ENCODE data around the gene SYNJ2BP.

SYNJ2BP gene

GRCh38 chr14:70391493-70392391 is 25.1 kb downstream of the SYNJ2BP start:
- no peak for DNase-seq

- DNase-seq: no peak
These were observed 34.4 kb downstream of the SYNJ2BP start for GRCh38 chr14:70382536-70382935.

GRCh38 chr14:70380824-70381223 is 36.1 kb downstream of the SYNJ2BP start:
- no peak for DNase-seq

GRCh38 chr14:70378696-70379095 is 38.2 kb downstream of the SYNJ2BP start:
- no peak for DNase-seq

Data from activated CD8-positive, alpha-beta memory T cell treated with anti-CD3 and anti-CD28 coated beads, Interleukin-2, amount 50 U/mL, for 4 hours (primary cell).